Stimulated activated CD4-positive, alpha-beta T cell treated with anti-CD3 and anti-CD28 coated beads, Interleukin-1b, Interleukin-23, amount 100 ng/mL, for 1 hour (primary cell): ENCODE data around the gene AOAH.

Experiments
- DNase-seq, 2 donors: peaks; one replicate each; pipeline ENCODE4 v3.0.0-alpha.2; 2020; ENCODE audit warnings: low read depth in 2 of 2

The AOAH gene

DNA sequence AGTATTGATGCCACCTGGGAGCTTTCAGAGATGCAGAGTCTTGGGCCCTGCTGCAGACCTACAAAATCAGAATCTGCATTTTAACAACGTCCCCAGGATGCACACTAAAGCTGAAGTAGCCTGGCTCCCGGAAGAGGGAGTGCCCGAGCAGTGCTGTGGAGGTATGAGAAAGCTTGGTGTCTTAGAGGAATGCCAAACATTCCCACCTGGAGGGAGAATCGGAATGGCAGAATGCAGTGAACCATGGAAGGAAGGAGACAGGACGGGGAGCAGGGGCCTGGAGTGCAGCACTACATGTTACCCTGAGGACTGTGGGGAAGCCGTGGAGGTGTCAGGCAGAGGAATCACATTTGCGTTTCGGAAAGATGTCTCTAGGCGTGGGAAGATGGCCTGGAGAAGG is 90.9 kb downstream of the AOAH start:
- DNase-seq: no peak

DNA sequence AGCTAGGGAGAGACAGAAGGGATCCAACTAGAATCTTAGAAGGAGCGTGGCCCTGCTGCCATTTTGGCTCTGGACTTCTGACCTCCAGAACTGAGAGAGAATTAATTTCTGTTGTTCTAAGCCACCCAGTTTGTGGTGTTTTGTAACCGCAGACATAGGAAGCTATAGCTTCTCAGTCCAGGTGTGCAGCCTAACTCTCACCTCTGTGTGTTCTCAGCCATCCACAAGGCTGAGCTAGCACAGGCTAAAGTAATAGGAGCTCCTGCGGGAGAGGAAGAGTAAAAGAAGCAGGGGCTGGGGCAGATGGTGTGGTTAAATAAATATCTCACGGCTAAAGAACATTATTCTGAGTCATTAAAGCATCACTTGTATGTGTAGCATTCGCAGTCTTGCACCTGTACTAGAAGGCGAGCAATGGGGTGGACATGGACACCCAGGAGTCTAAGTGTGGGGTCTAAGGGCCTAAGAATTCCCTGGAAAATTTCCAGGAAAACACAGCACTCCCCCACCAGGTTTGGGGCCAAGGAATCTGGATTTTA is 94.1 kb downstream of the AOAH start:
- no peak for DNase-seq

DNA sequence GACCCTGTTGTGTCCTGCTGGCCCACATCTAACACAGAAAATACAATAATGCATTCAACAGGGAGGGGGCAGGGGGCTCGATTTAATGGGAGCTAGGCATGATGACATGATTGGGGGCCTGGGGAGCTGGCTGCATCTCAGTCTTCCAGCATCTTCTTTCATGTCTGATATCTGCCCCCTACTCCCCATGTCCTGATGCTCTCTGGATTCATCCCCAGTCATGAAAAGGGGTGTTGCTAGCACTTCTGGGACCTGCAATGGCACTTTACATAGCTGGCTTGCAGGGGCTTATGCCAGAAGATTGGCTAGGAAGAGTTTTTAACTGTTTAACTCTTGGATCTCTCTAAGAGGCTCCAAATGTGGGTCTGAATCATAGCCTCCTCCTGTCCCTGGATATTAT is 94.9 kb downstream of the AOAH start:
- no peak for DNase-seq

DNA sequence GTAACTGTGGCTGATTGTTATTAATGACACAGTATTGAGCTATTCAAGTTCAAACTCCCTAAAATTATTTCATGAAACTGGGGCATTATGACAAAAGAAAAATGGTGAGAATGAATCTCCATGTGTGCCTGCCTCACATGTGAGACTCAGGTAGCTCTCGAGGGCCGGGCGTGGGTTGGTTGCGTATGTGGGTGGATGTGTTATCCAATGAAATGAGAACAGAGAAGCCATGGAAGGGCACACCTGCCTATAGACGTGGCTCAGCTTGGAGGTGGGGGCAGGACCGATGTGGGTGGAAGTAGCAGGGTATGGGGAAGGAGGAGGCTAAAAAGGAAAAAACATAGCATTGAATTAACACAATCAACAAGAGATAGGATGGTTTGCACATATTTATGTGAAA is 96.5 kb downstream of the AOAH start:
- no peak for DNase-seq

DNA sequence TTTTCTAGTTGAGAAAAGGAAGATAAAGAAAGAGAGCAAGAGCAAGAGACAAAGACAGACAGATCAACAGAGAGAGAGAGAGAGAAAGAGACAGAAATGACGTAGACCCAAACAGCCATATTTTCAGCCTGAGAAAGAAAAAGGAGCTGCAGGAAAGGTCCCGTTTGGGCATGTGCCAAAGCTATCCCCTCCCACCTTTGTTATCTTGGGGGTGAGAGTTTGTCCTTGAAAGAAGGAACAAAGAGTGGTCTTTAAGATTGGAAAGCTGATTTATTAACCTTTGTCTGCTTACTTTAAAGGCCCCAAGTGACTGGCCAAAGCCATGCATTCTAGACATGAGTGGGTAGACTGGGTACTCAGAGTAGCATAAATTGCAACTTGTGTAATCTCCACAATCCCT is 98.2 kb downstream of the AOAH start:
- DNase-seq: no peak

DNA sequence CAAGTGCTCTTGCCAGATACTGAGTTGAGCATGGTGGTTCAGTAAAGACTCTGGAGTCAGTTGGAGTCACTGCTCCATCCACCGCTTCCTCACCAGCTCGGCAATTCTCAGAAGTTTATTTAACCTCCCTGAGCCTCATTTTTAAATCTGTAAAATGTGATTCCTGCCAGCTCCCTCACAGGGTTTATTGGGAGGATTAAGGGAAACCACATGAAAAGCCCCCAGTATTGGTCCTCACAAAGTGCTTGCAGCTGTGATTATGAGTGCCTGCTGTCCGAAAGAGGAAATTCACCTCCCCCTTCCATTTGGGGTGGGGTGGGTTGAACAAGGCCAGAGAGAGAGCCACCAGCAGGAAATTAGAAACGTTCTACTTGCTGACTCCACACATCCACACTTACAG is 99.0 kb downstream of the AOAH start:
- DNase-seq: no peak

DNA sequence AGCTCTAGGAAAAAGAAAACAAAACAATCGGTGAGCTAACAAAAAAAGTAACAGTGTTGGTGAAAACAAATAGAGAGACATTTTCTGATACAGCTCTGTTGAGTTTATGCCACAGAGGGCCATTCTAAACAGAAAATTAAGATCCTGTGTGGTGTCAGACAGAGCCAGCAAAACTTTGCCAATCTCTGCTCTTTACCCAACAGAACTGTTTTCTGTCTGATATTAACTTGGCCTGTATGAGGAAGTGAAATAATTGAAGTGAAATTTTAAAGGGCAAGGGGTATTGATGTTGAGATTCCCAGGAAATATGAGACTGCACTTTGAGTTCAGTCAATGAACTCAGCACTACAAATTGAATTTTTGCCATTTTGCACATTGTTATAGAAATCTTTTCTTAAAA is 101.0 kb downstream of the AOAH start:
- DNase-seq: no peak

DNA sequence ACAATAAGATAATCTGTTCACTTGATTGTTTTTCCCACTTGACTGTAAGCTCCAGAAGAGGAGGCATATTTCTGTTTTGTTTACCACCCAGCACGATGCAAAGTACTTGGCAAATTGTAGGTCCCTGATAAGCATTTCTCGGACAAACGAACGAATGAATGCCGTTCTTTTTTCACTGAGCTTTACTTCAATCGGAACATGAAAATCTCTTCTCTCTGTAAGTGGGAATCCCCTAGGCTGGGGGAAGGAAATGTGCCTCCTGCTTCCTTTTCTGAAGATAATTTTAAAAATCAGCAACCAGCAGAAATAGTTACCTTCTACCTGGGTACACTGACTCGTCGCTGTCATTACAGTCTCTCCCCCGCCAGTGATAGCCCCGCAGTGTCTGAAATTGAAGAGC is 102.9 kb downstream of the AOAH start:
- no peak for DNase-seq

DNA sequence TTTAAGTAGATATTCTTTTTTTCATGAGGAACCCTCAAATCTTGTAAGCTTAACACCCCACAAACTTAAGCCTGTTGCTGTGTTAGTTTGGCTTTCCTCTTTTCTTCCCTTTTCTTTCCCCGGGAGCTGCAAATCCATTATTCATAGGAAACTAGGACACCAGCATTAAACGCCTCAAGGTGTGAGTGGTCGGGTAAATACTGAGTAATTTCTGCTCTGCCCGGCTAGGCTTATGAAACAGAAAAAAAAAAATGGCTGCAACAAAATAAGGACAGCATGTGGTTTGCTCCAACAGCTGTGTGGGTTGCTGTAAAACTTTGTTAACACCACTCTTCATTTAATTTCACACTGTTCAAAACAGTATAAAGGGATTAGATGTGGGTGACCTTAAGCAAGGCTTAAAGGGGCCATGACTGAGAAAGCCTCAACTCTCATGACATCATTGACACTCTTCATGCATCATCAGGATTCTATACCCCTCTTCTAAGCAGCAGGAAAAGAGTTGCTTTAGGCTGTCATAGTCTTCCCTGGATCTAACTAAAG is 104.1 kb downstream of the AOAH start:
- DNase-seq: no peak

DNA sequence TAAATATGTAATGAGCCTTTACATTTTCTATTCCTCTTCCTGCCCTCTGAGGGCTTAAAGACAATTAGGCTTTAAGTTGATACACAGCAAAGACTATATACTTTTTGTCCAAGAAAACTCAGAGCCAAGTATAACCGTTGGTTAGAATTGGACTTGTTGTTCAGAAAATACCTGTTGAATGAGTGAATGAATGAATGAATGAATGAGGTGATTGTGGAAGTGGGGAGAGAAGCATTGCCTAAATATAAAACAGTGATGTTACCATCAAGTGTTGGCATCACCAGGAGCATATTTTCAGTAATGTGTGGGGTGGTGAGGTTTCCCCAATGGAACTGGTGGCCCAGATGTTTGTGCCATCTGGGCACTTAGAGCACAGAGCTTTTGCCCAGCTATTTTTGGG is 106.9 kb downstream of the AOAH start:
- no peak for DNase-seq

DNA sequence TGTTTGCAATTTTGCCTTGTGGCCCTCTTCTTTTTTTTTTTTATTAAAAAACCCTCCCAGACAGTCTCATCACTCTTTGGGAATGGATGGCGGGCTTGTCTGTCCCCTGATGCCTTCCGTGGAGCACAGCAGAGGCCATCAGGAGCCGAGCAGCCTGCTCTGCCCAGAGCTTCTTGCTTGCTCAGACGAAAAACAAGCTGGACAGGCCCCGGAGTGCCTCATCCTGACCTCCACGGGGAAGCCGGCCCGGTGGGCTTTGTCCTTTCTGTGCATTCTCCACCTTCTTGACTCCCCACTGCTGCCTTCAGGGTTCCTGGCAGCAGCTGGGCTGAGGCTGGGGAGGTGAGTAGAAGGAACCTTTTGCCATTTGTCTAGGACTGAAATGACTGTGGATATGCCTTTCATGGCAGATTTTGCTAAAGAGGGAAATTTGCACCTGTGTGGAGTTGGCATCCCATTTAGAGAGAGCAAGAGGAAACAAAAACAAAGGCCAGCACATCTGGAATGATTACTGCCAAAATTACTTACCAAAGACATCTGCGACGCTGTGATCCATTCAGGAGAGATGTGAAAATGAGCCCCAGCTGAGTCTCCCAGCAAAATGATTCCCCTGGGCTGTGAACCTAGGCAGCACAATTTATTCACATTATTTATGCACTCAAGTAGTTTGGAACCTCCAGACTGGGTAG is 108.3 kb downstream of the AOAH start:
- DNase-seq: no peak

DNA sequence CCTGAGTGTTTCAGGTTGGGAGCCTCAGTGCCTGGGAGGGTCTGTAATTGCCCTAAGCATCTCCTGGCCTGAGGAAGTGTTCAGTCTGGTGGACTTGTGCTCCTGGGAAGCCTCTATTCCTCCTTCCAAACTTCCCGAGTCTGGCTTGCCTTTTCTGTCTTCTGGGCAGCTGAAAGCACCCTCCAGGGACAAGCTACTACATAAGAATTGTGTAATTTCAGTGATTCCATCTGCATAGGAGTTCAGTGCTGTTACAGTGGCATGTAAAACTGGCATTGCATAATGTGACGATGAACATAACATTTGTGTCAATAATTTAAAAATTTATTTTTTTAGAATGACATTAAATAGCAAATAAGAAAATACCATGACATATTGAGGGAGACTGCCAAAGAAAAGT is 109.3 kb downstream of the AOAH start:
- DNase-seq: no peak

DNA sequence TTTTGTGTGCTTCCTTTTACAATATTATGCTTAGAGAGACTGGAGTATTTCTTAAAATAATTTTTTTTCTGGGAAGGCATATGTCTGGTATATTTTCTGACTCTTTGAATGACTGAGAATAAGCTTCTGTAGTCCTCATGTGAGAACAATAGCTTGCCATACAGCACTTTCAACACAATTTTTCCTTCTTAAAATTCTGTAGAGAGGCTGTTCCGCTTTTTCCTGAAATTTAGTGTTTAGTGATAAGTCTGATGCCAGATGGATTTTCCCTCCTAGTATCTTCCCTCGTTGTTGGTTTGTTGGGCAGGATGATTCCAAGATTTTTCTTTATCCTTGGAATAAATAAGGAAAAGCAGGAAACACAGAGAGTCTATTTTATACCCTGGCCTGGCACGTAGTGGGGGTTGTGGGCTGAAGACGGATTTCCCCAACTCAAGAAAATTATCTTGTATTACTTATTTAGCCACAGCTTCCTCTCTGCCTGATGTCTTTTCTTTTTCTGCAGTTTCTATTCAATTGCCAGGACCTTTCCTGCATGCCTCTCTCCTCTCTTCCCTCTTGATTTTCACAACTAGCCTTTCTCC is 111.2 kb downstream of the AOAH start:
- no peak for DNase-seq

DNA sequence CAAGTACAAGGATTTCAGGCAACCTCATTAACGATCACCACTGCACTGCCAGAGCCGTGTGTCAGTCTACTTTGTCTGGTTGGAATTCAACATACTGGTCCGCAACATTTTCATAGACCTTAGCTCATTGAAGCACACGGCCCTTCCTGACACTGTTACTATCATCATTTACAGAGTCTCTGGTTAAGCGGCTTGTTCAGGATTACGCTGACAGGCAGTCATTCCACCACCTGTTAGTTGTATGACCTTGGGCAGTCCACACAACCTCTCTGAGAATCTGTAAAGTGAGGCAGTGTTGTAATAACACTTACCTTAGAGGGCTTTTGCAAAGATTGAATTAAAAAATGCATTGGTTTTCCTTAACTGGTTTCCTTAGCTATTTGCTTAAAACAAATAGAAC is 112.6 kb downstream of the AOAH start:
- no peak for DNase-seq

DNA sequence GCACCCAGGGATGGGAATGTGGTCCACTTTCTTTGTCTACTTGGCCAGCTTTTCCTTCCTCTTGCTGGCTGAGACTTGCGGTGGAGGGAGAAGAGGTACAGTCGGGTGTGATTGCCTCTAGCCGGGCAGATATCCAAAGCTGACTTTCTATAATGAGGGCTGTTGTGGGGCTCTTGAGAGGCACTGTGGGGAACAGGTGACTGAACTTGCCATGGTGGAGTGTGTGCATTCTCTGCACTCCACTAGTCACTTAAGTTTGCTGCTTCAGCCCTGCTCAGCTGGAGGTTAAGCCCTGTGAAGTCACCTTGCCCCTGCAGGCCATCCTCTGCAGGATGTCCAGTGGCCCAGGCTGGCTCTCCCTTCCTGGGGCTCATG is 116.6 kb downstream of the AOAH start:
- no peak for DNase-seq

DNA sequence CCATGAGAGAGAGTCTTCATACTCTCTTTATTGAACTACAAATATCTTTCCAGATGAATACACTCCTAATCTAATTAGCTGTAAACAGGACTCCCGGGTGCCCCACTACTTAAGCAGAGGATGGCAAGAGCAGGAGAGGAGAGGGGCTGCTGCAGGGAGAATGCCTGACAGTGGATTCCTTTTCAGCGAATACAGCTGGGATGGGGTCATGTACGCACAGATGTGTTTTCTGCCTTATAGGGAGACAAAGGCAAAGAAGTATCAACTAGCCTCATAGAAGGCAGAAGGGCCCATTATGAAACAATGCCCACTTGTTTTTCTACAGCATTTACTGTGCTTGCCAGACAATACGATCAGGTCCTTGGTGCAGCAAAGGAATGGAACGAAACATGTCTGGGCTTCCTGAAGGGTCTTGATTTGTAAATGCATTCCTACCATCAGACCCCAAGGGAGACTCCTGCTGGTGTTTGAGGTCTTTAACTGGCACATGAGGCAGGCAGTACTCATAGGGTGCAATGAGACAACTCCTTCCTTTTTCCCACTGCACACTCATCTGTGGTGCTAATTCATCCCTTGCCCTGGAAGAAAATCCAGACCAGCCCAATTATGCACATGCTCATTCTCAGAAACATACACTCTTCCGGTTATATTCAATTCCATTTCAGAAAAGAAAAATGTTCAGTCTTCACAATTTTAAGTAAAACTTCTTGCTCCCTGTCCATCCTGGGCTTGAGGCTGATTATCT is 117.1 kb downstream of the AOAH start:
- DNase-seq: no peak

DNA sequence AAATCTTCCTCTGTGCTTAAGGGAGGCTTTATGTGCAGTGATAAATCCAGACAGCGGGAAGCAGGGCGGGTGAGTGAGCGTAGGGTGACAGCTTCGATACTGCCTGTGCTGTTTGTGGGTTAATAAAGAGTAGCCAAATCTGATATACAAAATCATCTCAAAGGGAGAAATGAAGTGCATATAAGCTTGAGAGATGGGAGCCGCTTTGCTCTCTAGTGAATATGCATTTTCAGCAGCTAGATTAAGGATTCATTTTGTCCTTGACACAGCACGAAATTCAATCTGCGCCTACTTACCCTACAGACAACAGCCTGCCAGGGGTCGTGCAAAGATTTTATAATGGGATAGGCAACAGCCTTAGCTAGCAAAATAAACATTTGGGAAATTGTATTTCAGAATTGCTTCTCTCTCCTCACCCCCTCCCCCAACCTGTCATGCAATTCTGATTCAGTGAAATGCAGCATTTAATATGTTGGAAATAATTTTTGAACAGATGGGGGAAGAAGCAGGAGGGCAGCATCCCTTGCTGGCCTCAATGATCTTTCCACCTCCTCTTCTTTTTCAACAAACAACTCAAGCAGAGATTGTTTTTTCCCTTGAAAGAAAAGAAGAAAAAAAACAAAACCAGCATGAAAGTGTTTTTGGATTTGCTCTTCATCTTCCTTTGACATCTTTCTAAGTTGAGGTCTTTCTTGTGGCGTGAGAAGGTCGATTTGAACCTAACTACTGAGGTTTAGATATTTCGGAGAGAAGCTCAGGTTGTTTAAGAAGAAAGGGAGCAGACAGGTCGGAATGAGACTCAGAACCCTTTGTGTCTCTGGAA is 117.9 kb downstream of the AOAH start:
- DNase-seq: no peak

DNA sequence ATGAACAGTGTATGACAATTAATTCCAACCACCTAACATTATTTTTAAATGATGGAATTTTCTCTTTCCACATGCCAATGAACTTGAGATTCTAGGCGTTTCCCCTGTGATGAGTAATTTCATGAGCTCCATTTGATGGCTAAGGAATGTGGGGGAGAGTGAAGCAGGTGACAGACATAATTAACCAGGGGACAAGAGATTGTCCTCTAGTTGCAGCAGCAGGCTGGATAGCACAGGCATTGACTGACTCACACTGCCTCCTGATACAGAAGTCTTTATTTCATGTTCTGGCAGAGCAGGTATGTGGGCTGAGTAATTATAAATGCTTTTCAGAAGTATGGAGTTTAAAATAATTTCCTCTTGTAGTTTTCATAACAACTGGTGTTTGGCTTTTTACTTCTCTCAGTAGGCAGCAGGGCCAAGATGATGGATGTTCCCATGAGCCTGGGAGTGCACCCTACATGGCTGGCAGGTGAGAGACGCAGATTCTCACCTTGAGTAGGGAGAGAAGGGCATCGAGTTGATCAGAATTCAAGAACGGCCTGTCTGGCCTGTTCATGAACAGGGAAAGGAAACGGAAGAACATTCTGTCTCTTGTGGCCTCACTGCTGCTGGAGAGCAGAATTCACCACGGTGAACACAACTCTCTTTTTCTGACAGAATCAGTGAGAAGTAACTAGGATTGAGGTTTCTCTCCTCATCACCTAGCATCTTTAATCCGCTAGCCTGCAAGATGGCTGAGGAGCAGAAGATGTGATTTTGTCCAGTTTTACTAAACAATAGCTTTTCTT is 118.8 kb downstream of the AOAH start:
- DNase-seq: no peak

DNA sequence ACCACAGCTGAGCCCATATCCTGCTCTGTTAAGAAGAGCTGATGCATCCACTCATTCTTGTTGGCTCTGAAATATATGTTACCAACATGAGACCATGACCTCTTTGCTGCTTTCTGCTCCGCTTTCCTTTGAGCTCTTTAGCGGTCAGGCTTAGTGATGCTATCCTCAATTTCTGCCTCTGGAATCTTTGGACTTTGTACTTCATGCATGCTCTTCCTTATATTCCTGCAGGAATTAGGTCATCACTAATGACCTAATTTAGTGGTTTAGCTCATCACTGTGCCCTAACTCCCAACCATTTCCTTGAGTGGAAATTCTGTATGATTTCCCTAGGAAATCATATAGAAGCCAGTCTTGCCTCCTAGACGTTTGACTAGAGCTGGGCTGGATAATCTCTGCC is 119.5 kb downstream of the AOAH start:
- DNase-seq: no peak

DNA sequence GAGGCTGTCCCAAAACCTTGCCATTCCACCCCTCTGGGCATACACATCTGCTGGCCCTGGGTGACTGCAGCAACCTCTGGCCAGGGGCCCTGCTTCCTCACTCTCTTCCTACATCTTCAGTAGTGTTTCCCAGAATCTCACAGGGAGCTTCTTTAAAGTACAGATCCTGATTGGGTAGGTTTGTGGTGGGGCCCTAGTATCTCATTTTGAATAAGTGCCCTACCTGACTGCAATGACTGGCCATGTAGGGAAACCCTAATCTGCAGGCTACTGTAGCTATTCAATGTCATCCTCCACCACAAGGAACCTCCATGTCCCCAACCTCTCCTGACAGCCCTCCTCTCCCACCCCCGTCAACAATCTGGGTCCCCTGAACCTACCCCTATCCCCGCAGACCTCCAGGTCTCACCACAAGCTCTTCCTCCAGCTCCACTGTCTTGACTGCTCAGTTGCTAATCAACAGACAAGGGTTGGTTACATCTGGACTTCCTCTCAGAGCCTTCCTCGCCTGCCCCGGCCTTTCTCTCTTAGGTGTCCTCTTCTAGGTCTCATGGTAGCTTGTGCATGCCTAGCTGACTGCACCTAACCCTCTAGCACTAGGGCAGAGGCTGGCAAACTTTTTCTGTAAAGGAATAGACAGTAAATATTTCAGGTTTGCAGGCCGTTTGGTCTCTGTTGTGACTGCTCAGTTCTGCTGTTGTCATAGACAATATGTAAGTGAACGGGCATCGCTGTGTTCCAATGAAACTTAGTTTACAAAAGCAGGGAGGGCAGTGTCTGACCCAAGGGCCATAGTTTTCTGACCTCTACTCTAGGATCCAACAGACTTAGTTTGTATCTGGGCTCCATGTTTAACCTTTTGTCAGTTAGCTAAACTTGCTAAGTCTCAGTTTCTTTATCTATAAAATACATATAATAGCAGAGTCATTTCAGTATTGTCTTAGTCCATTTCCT is 121.1 kb downstream of the AOAH start:
- DNase-seq: no peak
